ENCODE data around the gene TEX28.

Gene TEX28

DNA sequence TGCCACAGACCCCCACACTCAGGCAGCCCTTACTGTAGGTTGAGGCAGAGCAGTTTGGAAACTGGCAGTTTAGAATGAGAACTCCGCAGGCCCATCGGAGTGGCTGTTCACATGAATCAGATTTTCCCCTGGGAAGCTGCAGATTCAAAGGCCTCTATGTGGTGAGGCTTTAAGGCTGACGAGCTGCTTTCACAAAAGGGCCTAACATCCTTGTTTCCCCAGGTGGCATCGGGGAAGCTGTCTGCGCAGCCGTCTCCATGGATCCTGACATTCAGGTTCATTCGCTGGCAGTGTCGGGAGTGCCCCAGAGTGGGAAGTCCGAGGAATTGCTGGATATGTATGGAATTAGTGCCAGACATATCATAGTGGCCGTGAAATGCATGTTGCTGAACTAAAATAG lies 34.4 kb upstream of the TEX28 start:
- TF ChIP-seq, protein P1, sequence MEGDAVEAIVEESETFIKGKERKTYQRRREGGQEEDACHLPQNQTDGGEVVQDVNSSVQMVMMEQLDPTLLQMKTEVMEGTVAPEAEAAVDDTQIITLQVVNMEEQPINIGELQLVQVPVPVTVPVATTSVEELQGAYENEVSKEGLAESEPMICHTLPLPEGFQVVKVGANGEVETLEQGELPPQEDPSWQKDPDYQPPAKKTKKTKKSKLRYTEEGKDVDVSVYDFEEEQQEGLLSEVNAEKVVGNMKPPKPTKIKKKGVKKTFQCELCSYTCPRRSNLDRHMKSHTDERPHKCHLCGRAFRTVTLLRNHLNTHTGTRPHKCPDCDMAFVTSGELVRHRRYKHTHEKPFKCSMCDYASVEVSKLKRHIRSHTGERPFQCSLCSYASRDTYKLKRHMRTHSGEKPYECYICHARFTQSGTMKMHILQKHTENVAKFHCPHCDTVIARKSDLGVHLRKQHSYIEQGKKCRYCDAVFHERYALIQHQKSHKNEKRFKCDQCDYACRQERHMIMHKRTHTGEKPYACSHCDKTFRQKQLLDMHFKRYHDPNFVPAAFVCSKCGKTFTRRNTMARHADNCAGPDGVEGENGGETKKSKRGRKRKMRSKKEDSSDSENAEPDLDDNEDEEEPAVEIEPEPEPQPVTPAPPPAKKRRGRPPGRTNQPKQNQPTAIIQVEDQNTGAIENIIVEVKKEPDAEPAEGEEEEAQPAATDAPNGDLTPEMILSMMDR (IDR thresholded peaks at IDR 0.05; ENCODE audit: insufficient read depth, missing control alignments) = no peak
- DNase-seq (ENCODE audit: insufficient read length, low spot score) (no peak), FAIRE-seq (no peak)

DNA sequence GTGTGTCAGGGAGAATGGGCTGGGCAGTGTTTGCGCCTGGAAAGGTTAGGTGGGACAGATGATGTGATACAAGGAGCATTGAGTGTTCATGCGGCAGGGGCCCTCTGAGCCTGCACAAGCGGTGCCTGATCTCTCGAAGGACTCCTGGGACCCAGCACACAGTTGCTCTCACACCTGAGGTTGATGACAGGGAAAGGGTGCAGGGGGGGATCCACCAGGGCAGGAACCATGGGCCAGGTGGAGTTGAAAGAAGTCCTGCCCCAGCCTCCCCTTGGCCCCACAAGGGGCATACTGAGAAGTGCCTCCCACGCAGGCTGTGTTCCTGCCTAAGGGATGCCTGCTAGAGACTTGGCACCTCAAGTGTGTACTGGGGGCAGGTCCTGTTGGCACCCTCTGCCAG lies 33.7 kb upstream of the TEX28 start:
- DNase-seq (ENCODE audit: insufficient read length, low spot score) = no peak
- no peak for FAIRE-seq

DNA sequence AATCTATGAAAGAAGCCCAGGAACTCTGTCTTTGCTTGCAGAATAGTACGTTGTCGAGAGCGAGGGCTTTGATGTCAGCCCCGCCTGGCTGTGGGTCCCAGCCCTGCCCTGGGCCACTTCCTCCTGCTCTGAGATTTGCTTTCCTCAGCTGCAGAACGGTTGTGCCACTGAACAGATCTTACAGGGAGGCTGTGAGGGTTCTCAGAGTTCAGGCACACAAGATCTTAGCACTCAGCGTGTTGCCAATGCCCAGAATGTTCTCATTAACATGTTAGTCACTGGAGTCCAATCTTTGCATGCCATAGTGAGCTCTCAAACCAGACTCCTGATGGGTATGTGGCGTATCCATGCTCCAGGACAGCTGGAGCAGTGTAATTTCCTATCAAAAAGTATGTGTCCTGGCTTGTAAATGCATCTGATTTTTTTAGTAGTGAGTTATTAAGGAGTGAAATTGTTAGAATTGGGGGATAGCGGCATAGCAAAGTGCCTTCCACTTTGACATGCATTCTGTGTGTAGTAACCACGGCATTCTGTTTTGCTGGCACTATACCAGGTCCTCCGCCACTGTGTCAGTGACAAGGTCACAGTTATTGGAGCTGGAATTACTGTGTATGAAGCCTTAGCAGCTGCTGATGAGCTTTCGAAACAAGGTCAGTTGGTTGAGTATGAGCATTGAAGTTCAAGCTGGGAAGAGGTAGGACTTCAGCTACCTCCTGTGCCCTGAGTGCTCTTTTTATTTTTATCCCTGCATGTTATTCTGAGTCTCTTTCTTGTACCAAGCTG lies 32.3 kb upstream of the TEX28 start:
- TF ChIP-seq, protein P1 (IDR thresholded peaks at IDR 0.05; ENCODE audit: insufficient read depth, missing control alignments) = no peak
- FAIRE-seq (no peak), DNase-seq (ENCODE audit: insufficient read length, low spot score) (no peak)

More for the DNA sequence above, 33.7 kb upstream of the TEX28 start:
- TF ChIP-seq, protein P1 (IDR thresholded peaks at IDR 0.05; ENCODE audit: insufficient read depth, missing control alignments) = no peak

DNA sequence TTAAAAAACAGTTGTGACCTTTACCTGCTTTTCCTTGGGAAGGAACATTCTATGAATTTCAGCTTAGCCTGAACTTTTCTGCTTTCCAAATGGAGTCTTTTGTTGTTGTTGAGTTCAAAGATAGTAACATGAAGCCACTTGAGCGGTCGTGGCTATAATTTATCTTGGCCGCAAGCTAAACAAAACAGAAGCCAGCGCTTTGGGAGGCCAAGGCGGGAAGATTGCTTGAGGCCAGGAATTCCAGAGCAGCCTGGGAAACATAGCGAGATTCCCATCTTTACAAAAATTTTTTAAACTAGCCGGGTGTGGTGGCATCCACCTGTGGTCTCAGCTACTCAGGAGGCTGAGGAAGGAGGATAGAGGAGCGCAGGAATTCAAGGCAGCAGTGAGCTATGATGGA lies 30.6 kb upstream of the TEX28 start:
- FAIRE-seq (no peak), DNase-seq (ENCODE audit: insufficient read length, low spot score) (no peak)
- TF ChIP-seq, protein P1 (IDR thresholded peaks at IDR 0.05; ENCODE audit: insufficient read depth, missing control alignments) = no peak

GRCh38 chrX:154323537-154323936 lies 28.6 kb upstream of the TEX28 start:
- FAIRE-seq (no peak), DNase-seq (ENCODE audit: insufficient read length, low spot score) (no peak)
- TF ChIP-seq, protein P1 (IDR thresholded peaks at IDR 0.05; ENCODE audit: insufficient read depth, missing control alignments) = no peak

DNA sequence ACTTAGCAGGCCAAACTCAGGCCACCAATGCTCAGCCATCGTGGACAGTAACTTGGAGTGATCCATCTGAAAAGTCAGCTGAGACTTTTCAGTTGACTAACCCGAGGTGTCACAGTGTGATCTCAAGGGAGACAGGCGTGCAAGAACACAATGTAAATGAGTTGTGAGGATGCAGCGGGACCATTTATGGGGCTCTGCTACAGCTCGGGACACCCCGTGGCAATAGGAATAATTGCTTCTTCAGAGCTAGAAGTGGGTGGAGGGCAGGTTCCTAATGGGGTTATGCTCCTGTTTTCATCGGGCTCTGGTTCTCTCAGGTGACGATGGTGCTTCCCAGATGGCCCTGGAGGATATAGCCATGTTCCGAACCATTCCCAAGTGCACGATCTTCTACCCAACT lies 28.0 kb upstream of the TEX28 start:
- FAIRE-seq (no peak), DNase-seq (ENCODE audit: insufficient read length, low spot score) (no peak)
- TF ChIP-seq, protein P1 (IDR thresholded peaks at IDR 0.05; ENCODE audit: insufficient read depth, missing control alignments) = no peak

DNA sequence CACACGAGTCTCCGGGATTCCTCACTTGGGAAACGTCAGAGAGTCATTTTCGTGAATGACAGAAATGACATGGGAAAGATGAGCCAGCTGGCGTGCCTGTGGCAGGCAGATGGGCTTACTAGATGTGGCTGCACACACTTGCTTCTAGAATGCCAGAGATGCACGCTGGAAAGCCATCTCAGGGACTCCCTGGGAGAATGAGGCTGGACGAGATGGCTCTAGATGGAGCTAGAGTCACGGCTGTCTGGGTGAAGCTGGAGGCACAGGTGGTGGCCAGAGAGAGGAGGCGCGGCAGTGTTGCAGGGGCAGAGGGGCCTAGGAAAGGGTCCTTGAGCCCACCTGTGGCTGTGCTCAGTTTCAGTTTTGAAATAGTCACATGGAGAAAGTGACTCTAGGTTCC lies 26.7 kb upstream of the TEX28 start:
- FAIRE-seq = no peak
- TF ChIP-seq, protein P1 (IDR thresholded peaks at IDR 0.05; ENCODE audit: insufficient read depth, missing control alignments) = no peak
- no peak for DNase-seq (ENCODE audit: insufficient read length, low spot score)

Data from D721Med (cell line).